Colonic mucosa (tissue), 4 donors: ENCODE data around the gene IL22RA2. TPM values are rescaled to one million over a fixed set of nuclear protein-coding genes. Genes with fewer than 3 reads are reported as not detected.

ENCODE experiments used
- DNase-seq: peaks from one replicate; pipeline ENCODE4 v3.0.0-alpha.2; 2020
- H3K27ac ChIP-seq: fragments of 200-600 bp; one replicate; pipeline ENCODE4 v1.8.0; 2021
- H3K27me3 ChIP-seq: fragments of 200-600 bp; one replicate; pipeline ENCODE4 v1.8.0; 2021
- H3K36me3 ChIP-seq: fragments of 200-600 bp; one replicate; pipeline ENCODE4 v1.8.0; 2021
- H3K4me1 ChIP-seq: fragments of 200-600 bp; one replicate; pipeline ENCODE4 v1.8.0; 2021; ENCODE audit warnings: mild to moderate bottlenecking
- H3K4me3 ChIP-seq: fragments of 200-600 bp; one replicate; pipeline ENCODE4 v1.8.0; 2021
- H3K9ac ChIP-seq, 2 donors: one replicate each; pipeline ENCODE4 v1.7.0; 2013; ENCODE audit warnings: control low read depth in 2 of 2, low read depth in 2 of 2, low read length in 2 of 2
- H3K9me3 ChIP-seq: fragments of 200-600 bp; one replicate; pipeline ENCODE4 v1.8.0; 2021
- intact Hi-C: fragments of 100-400 bp; cut with DNase I; formaldehyde crosslinking; loops from one replicate; pipeline ENCODE4 v1.14.1; 2022
- total RNA-seq, 2 donors: library from RNA; stranded (reverse); fragmentation: NEBNext Ultra II Directional in 1 of 2; extraction: Animal tissue kit (Norgen Biotek cat#: 25700) in 1 of 2; gene quantifications; one replicate each; pipeline ENCODE4 v1.2.1, GENCODE V29; 2021
- TF ChIP-seq, protein P1 (sequence below): fragments of 200-600 bp; IDR thresholded peaks from one replicate; pipeline ENCODE4 v1.8.0; 2022; ENCODE audit warnings: antibody characterized with exemption, mild to moderate bottlenecking
- donor health status: healthy.
- donor health status: DM: no; HTN: no; CAD: no.
- donor health status: DM: no; HTN: no; CAD: no.

The IL22RA2 gene, protein sequence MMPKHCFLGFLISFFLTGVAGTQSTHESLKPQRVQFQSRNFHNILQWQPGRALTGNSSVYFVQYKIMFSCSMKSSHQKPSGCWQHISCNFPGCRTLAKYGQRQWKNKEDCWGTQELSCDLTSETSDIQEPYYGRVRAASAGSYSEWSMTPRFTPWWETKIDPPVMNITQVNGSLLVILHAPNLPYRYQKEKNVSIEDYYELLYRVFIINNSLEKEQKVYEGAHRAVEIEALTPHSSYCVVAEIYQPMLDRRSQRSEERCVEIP
- under 1 TPM in 1 of 2 donors, not detected in 1; 0.21 TPM for total RNA-seq

GRCh38 chr6:137173501-137173900, at the start of gene IL22RA2:
IL22RA2 (minus strand) TSS chr6:137173644; CDS start chr6:137161749, 11,895 bp downstream.
- no peaks in the 10 kb centered on the region for H3K27me3 ChIP-seq
- intact Hi-C loops: no loop called here
- no peaks in the 10 kb centered on the region for H3K36me3 ChIP-seq
- no peak for DNase-seq
- H3K4me3 ChIP-seq: no peak within 1 kb of the TSS
- TF ChIP-seq, protein P1, sequence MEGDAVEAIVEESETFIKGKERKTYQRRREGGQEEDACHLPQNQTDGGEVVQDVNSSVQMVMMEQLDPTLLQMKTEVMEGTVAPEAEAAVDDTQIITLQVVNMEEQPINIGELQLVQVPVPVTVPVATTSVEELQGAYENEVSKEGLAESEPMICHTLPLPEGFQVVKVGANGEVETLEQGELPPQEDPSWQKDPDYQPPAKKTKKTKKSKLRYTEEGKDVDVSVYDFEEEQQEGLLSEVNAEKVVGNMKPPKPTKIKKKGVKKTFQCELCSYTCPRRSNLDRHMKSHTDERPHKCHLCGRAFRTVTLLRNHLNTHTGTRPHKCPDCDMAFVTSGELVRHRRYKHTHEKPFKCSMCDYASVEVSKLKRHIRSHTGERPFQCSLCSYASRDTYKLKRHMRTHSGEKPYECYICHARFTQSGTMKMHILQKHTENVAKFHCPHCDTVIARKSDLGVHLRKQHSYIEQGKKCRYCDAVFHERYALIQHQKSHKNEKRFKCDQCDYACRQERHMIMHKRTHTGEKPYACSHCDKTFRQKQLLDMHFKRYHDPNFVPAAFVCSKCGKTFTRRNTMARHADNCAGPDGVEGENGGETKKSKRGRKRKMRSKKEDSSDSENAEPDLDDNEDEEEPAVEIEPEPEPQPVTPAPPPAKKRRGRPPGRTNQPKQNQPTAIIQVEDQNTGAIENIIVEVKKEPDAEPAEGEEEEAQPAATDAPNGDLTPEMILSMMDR: no peak
- H3K27ac ChIP-seq: no peak within 1 kb of the TSS
- H3K9ac ChIP-seq: no peak within 1 kb of the TSS
- no peaks in the 10 kb centered on the region for H3K9me3 ChIP-seq
- no peaks in the 10 kb centered on the region for H3K4me1 ChIP-seq

GRCh38 chr6:137222381-137222780, 48.9 kb upstream of the IL22RA2 start:
- DNase-seq: no peak
- Histone ChIP-seq H3K27ac (peak overlapping the region; percentile 56), H3K4me1 (peaks cover under 1% of the 10 kb centered on the region), H3K9me3 (no peaks in the 10 kb centered on the region), H3K9ac (no peak overlapping the region), H3K36me3 (no peaks in the 10 kb centered on the region), H3K4me3 (no peak overlapping the region), H3K27me3 (no peaks in the 10 kb centered on the region)
- TF ChIP-seq, protein P1: no peak
- intact Hi-C loops: no loop called here

- Histone ChIP-seq H3K36me3 (no peaks in the 10 kb centered on the region), H3K9me3 (no peaks in the 10 kb centered on the region), H3K4me1 (peaks cover 7% of the 10 kb centered on the region), H3K27ac (peak overlapping the region; percentile 96), H3K9ac (peak overlapping the region in 1 of 2 donors; percentile 99), H3K27me3 (no peaks in the 10 kb centered on the region), H3K4me3 (peak overlapping the region; percentile 70)
- DNase-seq: no peak
- TF ChIP-seq, protein P1: no peak
- intact Hi-C loops: no loop called here
These were observed 46.3 kb upstream of the IL22RA2 start for GRCh38 chr6:137219664-137220252.

- intact Hi-C loops: no loop called here
These were observed 45.6 kb upstream of the IL22RA2 start, which contains the start of gene IFNGR1 for GRCh38 chr6:137218917-137219663. IFNGR1 (minus strand) TSS chr6:137219385; CDS start chr6:137219327, 58 bp downstream.

GRCh38 chr6:137218473-137218916, 45.1 kb upstream of the IL22RA2 start:
- no peaks in the 10 kb centered on the region for H3K36me3 ChIP-seq
- intact Hi-C loops: no loop called here
- peak overlapping the region; percentile 98 to 99 for H3K9ac ChIP-seq
- peak; percentile 57 for DNase-seq
- peaks cover 7% of the 10 kb centered on the region for H3K4me1 ChIP-seq
- H3K9me3 ChIP-seq: no peaks in the 10 kb centered on the region
- H3K27ac ChIP-seq: peak overlapping the region; percentile 96
- TF ChIP-seq, protein P1: no peak
- no peaks in the 10 kb centered on the region for H3K27me3 ChIP-seq
- H3K4me3 ChIP-seq: peak overlapping the region; percentile 70

More at GRCh38 chr6:137218917-137219663, 45.6 kb upstream of the IL22RA2 start, which contains the start of gene IFNGR1:
- H3K9me3 ChIP-seq: no peaks in the 10 kb centered on the region
- H3K27me3 ChIP-seq: no peaks in the 10 kb centered on the region
- no peaks in the 10 kb centered on the region for H3K36me3 ChIP-seq
- peaks cover 7% of the 10 kb centered on the region for H3K4me1 ChIP-seq
- peak within 1 kb of the TSS; percentile 98 to 99 for H3K9ac ChIP-seq
- peak within 1 kb of the TSS; percentile 96 for H3K27ac ChIP-seq
- peak; percentile 99 for DNase-seq
- TF ChIP-seq, protein P1: no peak
- H3K4me3 ChIP-seq: peak within 1 kb of the TSS; percentile 70
